Neural cell (in vitro differentiated cells): ENCODE data around the gene OGFOD1. TPM values are rescaled to one million over a fixed set of nuclear protein-coding genes. Genes with fewer than 3 reads are reported as not detected.

Experiments used
- H2AFZ ChIP-seq: fragments of 200-600, 300-800 bp; sonication (generic), shearing (Covaris generic); 2 replicates; pipeline ENCODE4 v1.6.0; 2014; ENCODE audit warnings: low read depth, mild to moderate bottlenecking, antibody characterized with exemption, low read length, moderate library complexity
- H3F3A ChIP-seq: fragments of 200-600 bp; shearing (Covaris generic); 2 replicates; pipeline ENCODE4 v1.6.1; 2016; ENCODE audit warnings: mild to moderate bottlenecking, moderate library complexity, mixed read lengths, antibody characterized with exemption, low read length; ENCODE audit not compliant: insufficient read depth, poor library complexity, severe bottlenecking
- H3K27ac ChIP-seq: fragments of 200-600, 300-800 bp; sonication (generic), shearing (Covaris generic); 2 replicates; pipeline ENCODE4 v1.5.1; 2014; ENCODE audit warnings: mild to moderate bottlenecking, low read length, moderate library complexity
- H3K27me3 ChIP-seq: fragments of 300-800, 200-600 bp; sonication (generic), shearing (Covaris generic); 2 replicates; pipeline ENCODE4 v1.6.0; 2014; ENCODE audit warnings: mild to moderate bottlenecking, low read depth, low read length, moderate library complexity; ENCODE audit not compliant: insufficient read depth
- H3K36me3 ChIP-seq: fragments of 300-800, 200-600 bp; sonication (generic), shearing (Covaris generic); 2 replicates; pipeline ENCODE4 v1.5.1; 2014; ENCODE audit warnings: mild to moderate bottlenecking, antibody characterized with exemption, low read length, moderate library complexity; ENCODE audit not compliant: insufficient read depth
- H3K4me2 ChIP-seq: fragments of 300-800, 200-600 bp; sonication (generic), shearing (Covaris generic); 2 replicates; pipeline ENCODE4 v1.6.0; 2014; ENCODE audit warnings: mild to moderate bottlenecking, low read length
- H3K4me3 ChIP-seq: fragments of 300-800, 200-600 bp; sonication (generic), shearing (Covaris generic); 2 replicates; pipeline ENCODE4 v1.5.1; 2014; ENCODE audit warnings: mild to moderate bottlenecking, low read length, moderate library complexity
- H3K79me2 ChIP-seq: fragments of 200-600 bp; shearing (Covaris generic); replicated peaks from 2 replicates; pipeline ENCODE4 v1.6.0; 2014; ENCODE audit warnings: mild to moderate bottlenecking, low read length, moderate library complexity; ENCODE audit not compliant: insufficient read depth
- H3K9ac ChIP-seq: fragments of 300-800, 200-600 bp; sonication (generic), shearing (Covaris generic); 2 replicates; pipeline ENCODE4 v1.6.1; 2016; ENCODE audit warnings: mild to moderate bottlenecking, low read length, mixed read lengths
- H3K9me2 ChIP-seq: fragments of 200-600 bp; shearing (Covaris generic); 2 replicates; pipeline ENCODE4 v1.6.1; 2016; ENCODE audit warnings: mild to moderate bottlenecking, low read length, mixed read lengths; ENCODE audit not compliant: insufficient read depth
- H3K9me3 ChIP-seq: fragments of 200-600, 300-800 bp; sonication (generic), shearing (Covaris generic); 2 replicates; pipeline ENCODE4 v1.6.1; 2016; ENCODE audit warnings: mild to moderate bottlenecking, mixed run types, low read length, moderate library complexity, mixed read lengths
- H4K20me1 ChIP-seq: fragments of 200-600 bp; shearing (Covaris generic); 2 replicates; pipeline ENCODE4 v1.6.1; 2016; ENCODE audit warnings: mild to moderate bottlenecking, mixed run types; ENCODE audit not compliant: insufficient read depth
- MXI1 ChIP-seq: fragments of 450-650 bp; conservative IDR thresholded peaks from 2 replicates; pipeline ENCODE4 v1.6.1; 2014; ENCODE audit warnings: antibody characterized with exemption, mild to moderate bottlenecking; ENCODE audit not compliant: poor library complexity, severe bottlenecking
- RAD21 ChIP-seq: fragments of 450-650 bp; conservative IDR thresholded peaks from 2 replicates; pipeline ENCODE4 v1.6.1; 2014; ENCODE audit warnings: antibody characterized with exemption, mild to moderate bottlenecking, moderate library complexity
- SMC3 ChIP-seq: fragments of 450-650 bp; conservative IDR thresholded peaks from 2 replicates; pipeline ENCODE4 v1.6.1; 2014; ENCODE audit warnings: antibody characterized with exemption, mild to moderate bottlenecking, moderate library complexity; ENCODE audit not compliant: poor library complexity
- polyA plus RNA-seq: library from polyadenylated mRNA; depleted of rRNA; stranded (reverse); fragments of >200 nt; gene quantifications from 2 replicates; pipeline ENCODE4 v1.2.3, GENCODE V29; 2014
- TF ChIP-seq, protein P1 (sequence below): fragments of 450-650 bp; IDR thresholded peaks from 2 replicates; pipeline ENCODE4 v1.5.1; 2014; ENCODE audit warnings: antibody characterized with exemption, mild to moderate bottlenecking, moderate library complexity; ENCODE audit not compliant: poor library complexity, severe bottlenecking

OGFOD1 gene
- polyA plus RNA-seq, 1 donor from 2014 or later: 35.6 TPM

DNA sequence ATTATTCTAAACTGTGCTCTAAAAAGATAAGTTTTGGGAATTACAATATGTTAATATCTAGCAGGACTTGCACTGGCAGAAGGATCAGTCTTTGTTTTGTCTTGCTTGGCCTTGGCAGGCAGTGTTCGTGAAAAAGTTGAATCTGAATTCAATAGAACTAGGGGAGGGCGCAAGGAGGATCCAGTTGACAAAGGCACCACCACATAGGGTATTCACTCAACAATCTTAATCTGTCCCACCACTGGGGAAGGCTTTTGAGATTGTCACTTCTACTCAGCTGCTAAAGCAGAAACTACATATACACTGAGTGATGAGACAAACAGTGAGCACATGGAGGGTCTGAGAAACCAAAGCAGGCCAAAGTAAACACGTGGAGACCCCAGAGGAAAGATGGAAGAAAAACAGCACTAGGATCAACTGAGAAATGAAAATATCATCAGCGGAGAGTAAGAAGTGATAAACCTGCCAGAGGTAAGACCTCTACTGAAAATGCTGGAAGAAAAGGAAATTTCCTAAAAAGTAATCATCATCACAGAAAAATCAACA is 28.4 kb upstream of the OGFOD1 start:
- Histone ChIP-seq H3K9me2 (no peaks in the 10 kb centered on the region), H3K9ac (no peak overlapping the region), H3K4me2 (no peak overlapping the region), H3K27me3 (no peaks in the 10 kb centered on the region), H2AFZ (no peak overlapping the region), H3K4me3 (peak overlapping the region; percentile 67), H3K9me3 (no peaks in the 10 kb centered on the region), H3K79me2 (peaks cover 36% of the 10 kb centered on the region), H4K20me1 (peaks cover 5% of the 10 kb centered on the region), H3K36me3 (no peaks in the 10 kb centered on the region), H3K27ac (no peak overlapping the region), H3F3A (no peaks in the 10 kb centered on the region)
- TF ChIP-seq, protein P1, sequence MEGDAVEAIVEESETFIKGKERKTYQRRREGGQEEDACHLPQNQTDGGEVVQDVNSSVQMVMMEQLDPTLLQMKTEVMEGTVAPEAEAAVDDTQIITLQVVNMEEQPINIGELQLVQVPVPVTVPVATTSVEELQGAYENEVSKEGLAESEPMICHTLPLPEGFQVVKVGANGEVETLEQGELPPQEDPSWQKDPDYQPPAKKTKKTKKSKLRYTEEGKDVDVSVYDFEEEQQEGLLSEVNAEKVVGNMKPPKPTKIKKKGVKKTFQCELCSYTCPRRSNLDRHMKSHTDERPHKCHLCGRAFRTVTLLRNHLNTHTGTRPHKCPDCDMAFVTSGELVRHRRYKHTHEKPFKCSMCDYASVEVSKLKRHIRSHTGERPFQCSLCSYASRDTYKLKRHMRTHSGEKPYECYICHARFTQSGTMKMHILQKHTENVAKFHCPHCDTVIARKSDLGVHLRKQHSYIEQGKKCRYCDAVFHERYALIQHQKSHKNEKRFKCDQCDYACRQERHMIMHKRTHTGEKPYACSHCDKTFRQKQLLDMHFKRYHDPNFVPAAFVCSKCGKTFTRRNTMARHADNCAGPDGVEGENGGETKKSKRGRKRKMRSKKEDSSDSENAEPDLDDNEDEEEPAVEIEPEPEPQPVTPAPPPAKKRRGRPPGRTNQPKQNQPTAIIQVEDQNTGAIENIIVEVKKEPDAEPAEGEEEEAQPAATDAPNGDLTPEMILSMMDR: no peak
- no peak for TF ChIP-seq RAD21

DNA sequence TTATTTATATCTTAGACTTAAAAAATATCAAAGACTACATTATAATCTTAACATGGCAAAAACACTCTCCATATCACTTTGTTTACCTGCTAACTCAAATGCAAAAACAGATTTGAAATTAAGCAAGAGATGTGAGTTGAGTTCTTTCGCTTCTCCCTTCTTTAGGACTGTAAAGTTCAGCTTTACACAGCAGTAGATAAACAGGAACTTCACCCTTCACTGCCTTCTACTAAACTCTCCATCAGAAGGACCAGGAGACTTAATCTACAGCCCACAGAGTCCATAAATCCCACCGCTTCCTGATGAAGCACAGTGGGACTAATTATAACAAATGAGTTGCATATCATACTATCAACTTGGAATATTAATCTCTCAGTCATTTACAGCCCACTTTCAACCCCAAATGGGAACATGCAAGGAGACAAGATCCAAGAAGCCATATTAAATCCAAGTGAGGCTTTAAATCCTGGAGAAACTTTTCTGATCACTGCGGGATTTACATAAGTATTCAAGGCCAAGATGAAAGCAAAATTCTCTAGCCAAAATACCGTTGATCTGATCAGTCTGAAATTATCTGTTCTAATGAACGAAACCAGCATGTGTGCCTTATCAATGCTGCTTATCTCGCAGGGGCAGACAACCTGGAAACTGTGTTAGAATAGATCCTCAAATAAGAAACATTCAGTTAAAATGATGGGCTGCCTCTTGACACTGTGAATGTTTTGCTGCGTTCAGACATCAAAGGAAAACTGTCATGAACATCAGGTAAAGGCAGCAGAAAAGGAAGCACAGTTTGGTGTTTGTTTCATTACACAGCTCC is 27.6 kb upstream of the OGFOD1 start:
- Histone ChIP-seq H3K9me3 (no peaks in the 10 kb centered on the region), H3K9ac (peak overlapping the region; percentile 80), H2AFZ (no peak overlapping the region), H3F3A (no peaks in the 10 kb centered on the region), H3K4me3 (peak overlapping the region; percentile 67), H3K9me2 (no peaks in the 10 kb centered on the region), H3K36me3 (no peaks in the 10 kb centered on the region), H4K20me1 (peaks cover 5% of the 10 kb centered on the region), H3K4me2 (peak overlapping the region; percentile 64), H3K79me2 (peaks cover 36% of the 10 kb centered on the region), H3K27ac (peak overlapping the region; percentile 33), H3K27me3 (no peaks in the 10 kb centered on the region)
- TF ChIP-seq, protein P1: no peak
- TF ChIP-seq MXI1: no peak

DNA sequence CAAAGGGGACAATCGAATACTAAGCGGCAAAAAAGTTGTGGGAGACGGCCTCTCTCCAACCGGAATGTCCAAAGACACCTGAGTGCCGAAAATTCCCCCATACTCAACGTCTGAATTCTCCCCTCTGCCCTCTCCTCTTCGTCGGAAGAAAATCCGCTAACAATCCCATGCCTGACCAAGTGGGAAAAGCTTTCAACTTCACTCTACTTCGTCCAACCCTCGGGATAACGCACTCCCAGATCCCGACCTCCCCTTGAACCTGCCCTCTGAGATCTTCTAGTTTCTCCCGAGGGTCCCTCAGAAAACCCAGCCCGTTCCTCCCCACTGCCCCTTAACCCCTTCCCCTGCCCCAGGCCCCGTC is 27.0 kb upstream of the OGFOD1 start:
- peaks cover 36% of the 10 kb centered on the region for H3K79me2 ChIP-seq
- H3K27me3 ChIP-seq: no peaks in the 10 kb centered on the region
- H2AFZ ChIP-seq: no peak overlapping the region
- no peak for TF ChIP-seq RAD21
- no peak for TF ChIP-seq SMC3
- no peak for TF ChIP-seq MXI1
- peak overlapping the region; percentile 67 for H3K4me3 ChIP-seq
- no peaks in the 10 kb centered on the region for H3K36me3 ChIP-seq
- H3K9me2 ChIP-seq: no peaks in the 10 kb centered on the region
- H3K9ac ChIP-seq: peak overlapping the region; percentile 80
- H3F3A ChIP-seq: no peaks in the 10 kb centered on the region
- peak overlapping the region; percentile 64 for H3K4me2 ChIP-seq
- no peaks in the 10 kb centered on the region for H3K9me3 ChIP-seq
- peaks cover 5% of the 10 kb centered on the region for H4K20me1 ChIP-seq
- peak overlapping the region; percentile 33 for H3K27ac ChIP-seq
